GM19397 (cell line): Measurements from ENCODE around the gene GRK5.
A peak's percentile ranks its signal among the peaks of the same experiment; 100 is the strongest.

Source experiments
- ATAC-seq: cut with Tn5 transposase; IDR thresholded peaks from one replicate; pipeline ENCODE4 v1.9.1; 2021; ENCODE audit warnings: mild to moderate bottlenecking, moderate library complexity; ENCODE audit not compliant: unreplicated experiment

GRK5 gene

DNA sequence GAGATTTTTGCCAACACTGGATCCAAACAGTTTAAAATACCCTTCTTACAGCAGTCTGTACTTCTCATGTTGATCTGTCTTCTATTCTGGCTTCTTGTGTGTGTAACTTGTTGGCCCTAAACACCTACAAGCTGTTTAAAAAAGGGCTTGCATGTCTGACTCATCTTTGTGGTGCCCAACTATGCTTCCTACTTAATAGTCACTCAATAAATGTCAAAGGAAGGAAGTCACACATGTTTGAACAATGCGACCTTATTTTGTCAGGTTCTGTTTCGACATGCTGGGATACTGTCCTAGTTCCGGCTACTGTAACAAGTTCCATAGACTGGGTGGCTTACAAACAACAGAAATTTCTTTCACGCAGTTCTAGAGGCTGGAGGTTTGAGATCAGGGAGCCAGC lies 9.4 kb upstream of the GRK5 start:
- no peak for ATAC-seq

DNA sequence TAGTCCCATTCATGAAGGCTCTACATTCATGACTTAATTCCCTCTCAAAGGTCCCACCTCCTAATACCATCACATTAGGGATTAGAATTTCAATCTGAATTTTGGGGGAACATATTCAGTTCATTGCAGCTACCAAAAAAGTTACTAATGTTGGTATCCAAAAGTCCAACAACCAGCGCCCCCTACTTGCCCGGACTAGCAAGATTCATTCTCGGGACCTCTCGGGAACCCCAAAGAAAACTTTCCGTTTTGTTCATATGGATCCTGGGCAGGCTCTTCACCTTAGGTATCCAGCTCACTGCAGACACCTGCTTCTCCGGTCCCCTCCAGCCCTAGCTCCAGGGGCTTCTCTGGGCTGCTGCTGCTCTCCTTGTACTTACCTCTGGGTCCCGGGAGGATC lies 8.9 kb upstream of the GRK5 start:
- no peak for ATAC-seq

- ATAC-seq: no peak
These were observed 8.0 kb upstream of the GRK5 start for GRCh38 chr10:119199231-119199992.

DNA sequence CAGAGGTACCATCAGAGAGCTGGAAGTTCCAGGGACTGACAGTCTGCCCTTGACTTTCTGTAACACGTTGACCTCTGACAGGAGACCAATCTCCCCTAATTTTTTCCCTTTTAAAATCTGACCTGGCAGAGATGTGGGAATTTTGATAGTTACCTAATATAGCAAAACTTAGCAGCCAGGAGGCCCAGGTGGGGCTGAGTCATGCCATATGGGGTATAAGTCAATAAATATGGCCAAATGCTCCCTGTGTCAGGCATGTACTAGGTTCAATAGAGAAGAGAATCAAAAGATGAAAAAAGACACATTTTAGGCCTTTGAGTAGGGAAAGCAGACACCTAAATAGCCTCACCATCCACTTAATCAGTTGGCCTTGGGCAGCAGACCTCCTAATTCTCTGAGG lies 6.1 kb upstream of the GRK5 start:
- no peak for ATAC-seq

GRCh38 chr10:119203006-119203405 lies 4.4 kb upstream of the GRK5 start:
- ATAC-seq: no peak

- ATAC-seq: peak; percentile 6
These were observed 1.3 kb upstream of the GRK5 start for GRCh38 chr10:119205894-119206602.

- peak; percentile 51 for ATAC-seq
These were observed 587 bp upstream of the GRK5 start for GRCh38 chr10:119206603-119207365.

DNA sequence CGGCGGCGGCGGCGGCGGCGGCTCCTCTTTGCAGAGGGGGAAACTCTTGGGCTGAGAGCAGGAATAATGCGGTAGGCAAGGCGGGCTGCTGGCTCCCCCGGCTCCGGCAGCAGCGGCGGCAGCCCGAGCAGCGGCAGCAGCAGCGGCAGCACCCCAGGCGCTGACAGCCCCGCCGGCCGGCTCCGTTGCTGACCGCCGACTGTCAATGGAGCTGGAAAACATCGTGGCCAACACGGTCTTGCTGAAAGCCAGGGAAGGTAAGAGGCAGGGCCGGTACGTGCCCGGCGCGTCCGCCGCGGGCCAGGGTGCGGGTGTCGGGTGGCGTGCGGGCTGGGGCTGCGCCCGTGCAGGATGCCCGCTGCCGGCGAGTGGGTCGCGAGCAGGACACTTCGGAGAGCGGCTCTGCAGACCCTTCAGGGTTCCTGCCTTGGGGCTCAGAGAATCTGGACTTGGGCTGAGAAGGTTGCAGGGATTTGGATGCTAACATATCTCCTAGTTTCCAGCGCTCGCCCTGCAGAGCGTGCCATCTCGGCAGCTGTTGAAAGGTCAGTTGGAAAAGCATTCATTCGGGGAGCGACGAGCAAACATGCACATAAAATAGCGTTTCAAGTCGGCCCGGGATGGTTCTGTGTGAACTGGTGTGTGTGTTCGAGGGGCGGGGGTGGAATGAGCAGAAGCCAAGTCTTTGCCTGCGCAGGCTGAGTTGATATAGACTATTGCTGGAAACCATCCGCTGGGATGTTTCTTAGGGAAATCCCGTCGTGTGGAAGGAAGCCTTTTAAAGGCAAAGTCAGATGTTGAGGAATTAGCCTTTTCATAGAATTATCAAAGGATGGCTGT lies 562 bp downstream of the GRK5 start:
- no peak for ATAC-seq

GRCh38 chr10:119208553-119208940 lies 1.2 kb downstream of the GRK5 start:
- no peak for ATAC-seq

DNA sequence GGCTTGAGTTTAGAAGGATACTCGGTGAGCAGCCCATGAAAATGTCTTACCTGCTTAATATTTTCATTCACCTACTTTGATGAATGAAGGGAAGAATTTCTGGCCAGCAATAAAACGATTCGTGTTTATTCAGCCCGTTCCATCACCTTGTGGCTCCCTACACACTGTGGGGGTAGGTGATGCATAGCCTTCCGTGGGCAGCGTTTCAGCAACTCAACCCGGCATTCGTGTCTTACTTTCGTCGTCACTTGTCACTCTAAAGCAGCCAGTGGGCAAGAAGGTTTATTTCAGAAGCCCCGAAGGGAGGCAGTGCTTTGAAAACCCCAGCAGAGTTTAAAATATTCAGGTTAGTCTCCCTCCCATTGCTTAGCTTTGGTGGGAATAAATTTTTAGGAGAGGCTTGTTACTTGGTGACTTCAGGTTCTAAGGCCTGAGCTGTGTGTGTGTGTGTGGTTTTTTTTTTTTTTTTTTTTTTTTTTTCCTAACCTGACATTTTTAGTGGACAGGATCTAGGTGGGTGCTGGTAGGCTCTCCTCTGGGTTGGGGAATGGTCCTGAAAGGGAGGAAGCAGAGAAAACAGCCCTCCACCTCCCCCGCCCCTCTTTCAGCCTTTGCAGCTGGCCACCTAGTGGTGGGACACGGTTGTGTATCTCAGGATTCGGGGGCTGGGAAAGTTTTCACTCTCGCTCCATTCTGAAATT lies 1.8 kb downstream of the GRK5 start:
- no peak for ATAC-seq

- ATAC-seq: no peak
These were observed 2.5 kb downstream of the GRK5 start for GRCh38 chr10:119209736-119210355.

GRCh38 chr10:119210633-119211032 lies 3.3 kb downstream of the GRK5 start:
- ATAC-seq: no peak

- no peak for ATAC-seq
These were observed 3.8 kb downstream of the GRK5 start for GRCh38 chr10:119211176-119211575.

DNA sequence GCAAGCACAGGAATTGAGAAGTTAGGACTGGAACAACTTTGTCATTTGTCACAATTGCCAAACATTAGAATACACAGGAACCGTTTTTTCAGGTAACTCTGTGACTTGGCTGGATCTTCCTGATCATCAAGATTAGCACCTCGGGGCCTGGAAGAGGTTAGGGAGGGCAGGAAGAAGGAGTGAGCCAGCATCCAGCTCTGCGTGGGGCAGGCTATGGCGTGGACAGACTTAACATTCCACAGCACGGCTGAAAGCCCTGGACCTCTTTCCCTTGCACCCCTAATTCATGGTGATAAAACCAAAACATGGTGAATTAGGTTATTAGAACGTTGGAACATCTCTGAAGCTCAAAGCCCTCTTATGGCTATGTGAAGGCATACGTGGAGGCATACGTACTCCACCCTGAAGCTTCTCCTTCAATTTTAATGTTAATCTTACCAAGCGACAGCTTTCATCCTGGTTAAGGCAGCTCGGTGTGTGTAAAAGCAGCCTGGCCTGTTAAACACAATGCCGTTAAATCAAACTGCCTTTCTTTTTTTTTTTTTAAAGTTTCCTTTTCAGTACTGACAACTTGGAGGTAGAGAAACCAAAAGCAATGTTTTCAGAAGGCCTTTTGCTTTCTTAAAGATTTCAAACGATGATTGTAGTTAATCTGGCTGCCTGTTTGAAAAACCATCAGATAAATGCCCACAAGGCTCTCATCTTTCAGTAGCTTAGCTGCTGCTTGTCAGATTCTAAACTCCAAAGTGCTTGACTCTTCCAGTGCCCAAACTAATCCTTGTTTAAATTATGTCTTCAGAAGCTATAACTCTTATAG lies 4.5 kb downstream of the GRK5 start:
- no peak for ATAC-seq

DNA sequence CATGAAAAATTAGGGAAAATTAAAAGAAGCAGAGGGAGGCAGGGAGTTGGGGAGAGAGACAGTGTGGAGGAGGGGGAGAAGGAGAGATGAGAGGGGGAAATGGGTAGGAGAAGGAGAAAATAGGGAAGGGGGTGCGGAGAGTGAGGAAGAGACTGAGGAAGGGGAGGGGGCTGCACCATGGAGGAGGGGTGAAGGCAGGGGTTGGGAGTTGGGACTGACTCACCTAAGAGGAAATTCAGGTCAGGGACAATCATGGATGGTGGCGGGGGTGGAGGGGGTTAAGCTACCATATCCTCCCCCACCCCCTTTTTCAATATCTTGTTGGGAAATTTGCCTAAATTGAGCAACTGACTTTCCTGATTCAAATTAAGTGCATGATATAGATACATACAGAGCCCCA lies 8.0 kb downstream of the GRK5 start:
- ATAC-seq: no peak

DNA sequence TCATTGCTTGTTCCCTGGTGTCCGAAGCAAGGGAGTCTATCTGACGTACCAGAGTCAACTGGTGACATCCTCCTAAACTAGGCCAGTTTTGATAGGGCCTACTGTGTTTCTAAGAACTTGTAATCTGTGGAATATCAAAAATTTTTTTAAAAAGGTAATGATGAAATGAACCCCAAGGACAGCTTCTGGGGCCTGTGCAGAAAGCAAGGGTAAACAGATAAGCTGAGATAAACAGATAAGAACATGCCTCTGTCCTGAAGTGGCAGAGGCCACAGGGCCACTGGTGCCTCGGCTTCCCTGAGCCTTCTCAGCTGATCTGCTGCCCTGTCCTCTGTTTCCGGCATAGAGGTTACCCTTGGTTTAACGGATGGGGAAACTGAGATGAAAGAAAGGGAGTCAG lies 8.8 kb downstream of the GRK5 start:
- no peak for ATAC-seq

- ATAC-seq: no peak
These were observed 10.0 kb downstream of the GRK5 start for GRCh38 chr10:119217401-119217800.

DNA sequence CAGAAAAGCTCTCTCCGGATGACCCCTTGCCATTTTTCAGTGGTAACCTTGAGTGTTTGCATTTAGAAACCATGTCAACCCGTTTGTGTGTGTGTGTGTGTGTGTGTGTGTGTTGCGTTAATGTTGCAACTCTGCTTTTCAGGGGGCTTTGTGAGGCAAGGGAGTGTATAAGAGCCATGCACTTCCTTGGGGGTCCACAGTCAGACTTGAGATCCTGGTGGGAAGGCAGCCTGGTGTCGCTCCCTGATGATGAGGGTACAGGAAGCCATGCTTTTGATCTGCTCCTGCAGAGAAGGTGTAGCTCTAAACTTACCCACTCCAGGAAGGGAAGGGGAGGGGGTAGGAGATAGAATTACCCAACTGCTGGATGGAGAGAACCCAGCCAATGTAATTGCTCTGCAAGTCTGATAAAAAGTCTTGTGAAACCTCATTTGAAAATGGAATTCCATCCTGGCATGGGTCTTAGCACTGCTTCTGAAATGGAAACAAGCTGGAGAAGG lies 10.7 kb downstream of the GRK5 start:
- ATAC-seq: no peak

GRCh38 chr10:119219871-119220270 lies 12.5 kb downstream of the GRK5 start:
- no peak for ATAC-seq
